ENCODE data around the gene SESTD1. TPM values are rescaled to one million over a fixed set of nuclear protein-coding genes. Genes with fewer than 3 reads are reported as not detected.

Gene SESTD1
- total RNA-seq, 1 donor from 2014 or later: 92.4 TPM

DNA sequence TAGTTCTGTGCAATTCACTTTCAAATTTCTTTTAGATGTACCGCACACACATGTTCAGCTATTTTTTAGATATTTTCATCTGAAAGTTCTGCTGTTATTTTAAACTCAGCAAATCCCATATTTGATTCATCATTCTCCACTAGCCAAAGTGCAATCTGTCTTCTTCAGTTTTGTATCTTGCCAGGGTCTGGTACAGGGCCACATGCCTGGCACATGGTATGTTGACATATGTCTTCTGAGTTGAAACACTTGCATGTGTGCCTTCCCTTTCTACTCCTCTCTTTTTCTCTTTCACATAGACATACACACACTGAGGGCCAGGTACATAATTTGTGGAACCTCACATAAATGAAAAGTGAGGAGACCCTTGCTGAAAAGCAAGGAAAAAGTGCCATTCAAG, 25.7 kb upstream of the SESTD1 start:
- H3K36me3 Mint-ChIP-seq (ENCODE audit: low read depth, unreplicated experiment): no peaks in the 10 kb centered on the region
- no peak for DNase-seq (ENCODE audit: low spot score)
- H3K27me3 Mint-ChIP-seq (ENCODE audit: unreplicated experiment): no peaks in the 10 kb centered on the region
- no peaks in the 10 kb centered on the region for H3K9me3 Mint-ChIP-seq (ENCODE audit: unreplicated experiment)
- TF ChIP-seq, protein P1, sequence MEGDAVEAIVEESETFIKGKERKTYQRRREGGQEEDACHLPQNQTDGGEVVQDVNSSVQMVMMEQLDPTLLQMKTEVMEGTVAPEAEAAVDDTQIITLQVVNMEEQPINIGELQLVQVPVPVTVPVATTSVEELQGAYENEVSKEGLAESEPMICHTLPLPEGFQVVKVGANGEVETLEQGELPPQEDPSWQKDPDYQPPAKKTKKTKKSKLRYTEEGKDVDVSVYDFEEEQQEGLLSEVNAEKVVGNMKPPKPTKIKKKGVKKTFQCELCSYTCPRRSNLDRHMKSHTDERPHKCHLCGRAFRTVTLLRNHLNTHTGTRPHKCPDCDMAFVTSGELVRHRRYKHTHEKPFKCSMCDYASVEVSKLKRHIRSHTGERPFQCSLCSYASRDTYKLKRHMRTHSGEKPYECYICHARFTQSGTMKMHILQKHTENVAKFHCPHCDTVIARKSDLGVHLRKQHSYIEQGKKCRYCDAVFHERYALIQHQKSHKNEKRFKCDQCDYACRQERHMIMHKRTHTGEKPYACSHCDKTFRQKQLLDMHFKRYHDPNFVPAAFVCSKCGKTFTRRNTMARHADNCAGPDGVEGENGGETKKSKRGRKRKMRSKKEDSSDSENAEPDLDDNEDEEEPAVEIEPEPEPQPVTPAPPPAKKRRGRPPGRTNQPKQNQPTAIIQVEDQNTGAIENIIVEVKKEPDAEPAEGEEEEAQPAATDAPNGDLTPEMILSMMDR (IDR thresholded peaks at IDR 0.05; ENCODE audit: unreplicated experiment): no peak
- no peak overlapping the region for H3K27ac Mint-ChIP-seq (ENCODE audit: unreplicated experiment)
- H3K4me1 Mint-ChIP-seq (ENCODE audit: unreplicated experiment): no peaks in the 10 kb centered on the region
- no peak overlapping the region for H3K4me3 Mint-ChIP-seq (ENCODE audit: unreplicated experiment)

GRCh38 chr2:179285060-179285459, 20.4 kb upstream of the SESTD1 start:
- no peak for DNase-seq (ENCODE audit: low spot score)
- Mint-ChIP-seq H3K4me3 (ENCODE audit: unreplicated experiment) (no peak overlapping the region), H3K27me3 (ENCODE audit: unreplicated experiment) (no peaks in the 10 kb centered on the region), H3K36me3 (ENCODE audit: low read depth, unreplicated experiment) (no peaks in the 10 kb centered on the region), H3K27ac (ENCODE audit: unreplicated experiment) (no peak overlapping the region), H3K9me3 (ENCODE audit: unreplicated experiment) (no peaks in the 10 kb centered on the region), H3K4me1 (ENCODE audit: unreplicated experiment) (no peaks in the 10 kb centered on the region)
- TF ChIP-seq, protein P1 (IDR thresholded peaks at IDR 0.05; ENCODE audit: unreplicated experiment): no peak

DNA sequence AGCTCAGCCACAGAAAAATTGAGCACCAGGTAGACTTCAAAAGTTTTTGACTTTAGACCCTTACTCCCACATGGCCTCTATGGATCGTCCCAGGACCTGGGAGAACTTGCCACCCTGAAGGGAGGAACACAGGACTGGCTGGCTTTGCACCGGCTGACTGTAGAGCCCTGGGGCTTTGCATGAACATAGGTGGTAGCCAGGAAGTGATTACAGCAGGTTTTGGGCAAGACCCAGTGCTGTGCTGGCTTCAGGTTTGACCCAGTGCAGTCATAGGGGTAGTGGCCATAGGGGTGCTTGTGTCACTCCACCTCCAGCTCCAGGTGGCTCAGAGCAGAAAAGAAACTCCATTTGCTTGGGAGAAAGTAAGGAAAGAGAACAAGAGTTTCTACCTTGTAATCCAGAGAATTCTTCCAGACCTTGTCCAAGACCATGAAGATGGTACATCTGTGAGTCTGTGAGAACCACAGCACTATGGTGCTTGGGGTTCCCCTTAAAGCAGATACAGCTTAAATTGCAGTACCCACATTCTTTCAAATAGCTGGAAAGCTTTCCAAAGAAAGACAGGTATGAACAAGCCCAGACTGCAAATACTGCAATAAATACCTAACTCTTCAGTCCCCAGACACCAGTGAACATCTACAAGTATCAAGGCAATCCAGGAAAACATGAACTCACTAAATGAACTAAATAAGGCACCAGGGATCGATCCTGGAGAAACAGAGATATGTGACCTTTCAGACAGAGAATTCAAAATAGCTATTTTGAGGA, 13.0 kb upstream of the SESTD1 start:
- DNase-seq (ENCODE audit: low spot score): no peak
- peaks cover 4% of the 10 kb centered on the region for H3K27me3 Mint-ChIP-seq (ENCODE audit: unreplicated experiment)
- H3K9me3 Mint-ChIP-seq (ENCODE audit: unreplicated experiment): no peaks in the 10 kb centered on the region
- peaks cover 7% of the 10 kb centered on the region for H3K4me1 Mint-ChIP-seq (ENCODE audit: unreplicated experiment)
- no peak overlapping the region for H3K4me3 Mint-ChIP-seq (ENCODE audit: unreplicated experiment)
- TF ChIP-seq, protein P1 (IDR thresholded peaks at IDR 0.05; ENCODE audit: unreplicated experiment): no peak
- no peaks in the 10 kb centered on the region for H3K36me3 Mint-ChIP-seq (ENCODE audit: low read depth, unreplicated experiment)
- no peak overlapping the region for H3K27ac Mint-ChIP-seq (ENCODE audit: unreplicated experiment)

DNA sequence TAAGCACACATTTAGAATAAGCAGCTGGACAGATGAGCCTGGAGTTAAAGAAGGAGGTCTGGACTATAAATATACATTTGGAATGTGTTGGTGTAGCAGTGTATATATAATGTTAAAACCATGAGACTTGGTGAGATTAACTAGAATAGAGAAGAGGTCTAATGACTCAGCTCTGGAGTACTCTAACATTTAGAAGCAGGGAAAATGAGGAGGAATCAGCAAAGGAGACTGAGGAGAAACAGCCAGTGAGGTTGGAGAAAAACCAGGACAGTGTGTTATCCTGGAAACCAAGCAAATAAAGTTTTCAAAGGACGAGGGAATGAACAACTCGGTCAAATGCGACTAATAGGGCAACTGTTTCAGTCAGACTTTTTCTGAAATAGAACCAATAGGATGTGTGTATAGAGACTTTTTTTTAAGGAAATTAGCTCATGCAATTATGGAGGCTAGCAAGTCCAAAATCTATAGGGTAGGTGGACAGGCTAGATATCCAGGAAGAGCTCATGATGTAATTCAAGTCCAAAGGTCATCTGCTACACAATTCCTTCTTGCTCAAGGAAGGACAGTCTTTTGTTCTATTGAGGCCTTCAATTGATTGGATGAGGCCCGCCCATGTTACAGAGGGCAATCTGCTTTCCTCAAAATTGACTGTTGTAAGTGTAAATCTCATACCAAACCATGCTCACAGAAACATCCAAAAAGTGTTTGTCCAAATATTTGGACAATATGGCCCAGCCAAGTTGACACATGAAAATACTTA, 10.8 kb upstream of the SESTD1 start:
- Mint-ChIP-seq H3K27ac (ENCODE audit: unreplicated experiment) (no peak overlapping the region), H3K36me3 (ENCODE audit: low read depth, unreplicated experiment) (no peaks in the 10 kb centered on the region), H3K4me3 (ENCODE audit: unreplicated experiment) (no peak overlapping the region), H3K27me3 (ENCODE audit: unreplicated experiment) (peaks cover 4% of the 10 kb centered on the region), H3K9me3 (ENCODE audit: unreplicated experiment) (no peaks in the 10 kb centered on the region), H3K4me1 (ENCODE audit: unreplicated experiment) (peaks cover 7% of the 10 kb centered on the region)
- no peak for DNase-seq (ENCODE audit: low spot score)
- TF ChIP-seq, protein P1 (IDR thresholded peaks at IDR 0.05; ENCODE audit: unreplicated experiment): no peak

DNA sequence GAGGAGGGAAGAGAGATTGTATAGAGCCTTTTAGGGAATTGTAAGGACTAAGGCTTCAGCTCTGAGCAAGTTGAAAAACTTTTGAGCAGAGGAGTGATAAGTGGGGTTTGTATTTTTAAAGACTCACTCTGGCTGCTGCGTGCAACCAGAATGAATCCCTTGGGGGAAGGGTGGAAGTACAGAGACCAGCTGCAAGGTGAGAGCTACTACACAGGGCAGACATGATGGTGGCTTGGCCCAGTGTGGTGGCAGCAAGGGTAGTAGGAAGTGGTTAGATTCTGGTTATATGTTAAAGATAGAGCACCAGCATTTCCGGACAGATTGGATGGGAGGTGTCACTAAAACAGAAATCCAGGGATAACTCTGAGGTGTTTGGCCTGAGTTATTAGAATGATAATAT, 10.1 kb upstream of the SESTD1 start:
- no peak for DNase-seq (ENCODE audit: low spot score)
- peaks cover 7% of the 10 kb centered on the region for H3K4me1 Mint-ChIP-seq (ENCODE audit: unreplicated experiment)
- H3K27me3 Mint-ChIP-seq (ENCODE audit: unreplicated experiment): peaks cover 4% of the 10 kb centered on the region
- no peak overlapping the region for H3K4me3 Mint-ChIP-seq (ENCODE audit: unreplicated experiment)
- TF ChIP-seq, protein P1 (IDR thresholded peaks at IDR 0.05; ENCODE audit: unreplicated experiment): no peak
- H3K36me3 Mint-ChIP-seq (ENCODE audit: low read depth, unreplicated experiment): no peaks in the 10 kb centered on the region
- no peaks in the 10 kb centered on the region for H3K9me3 Mint-ChIP-seq (ENCODE audit: unreplicated experiment)
- H3K27ac Mint-ChIP-seq (ENCODE audit: unreplicated experiment): no peak overlapping the region
